Measurements from ENCODE around the gene BSND.

DNA sequence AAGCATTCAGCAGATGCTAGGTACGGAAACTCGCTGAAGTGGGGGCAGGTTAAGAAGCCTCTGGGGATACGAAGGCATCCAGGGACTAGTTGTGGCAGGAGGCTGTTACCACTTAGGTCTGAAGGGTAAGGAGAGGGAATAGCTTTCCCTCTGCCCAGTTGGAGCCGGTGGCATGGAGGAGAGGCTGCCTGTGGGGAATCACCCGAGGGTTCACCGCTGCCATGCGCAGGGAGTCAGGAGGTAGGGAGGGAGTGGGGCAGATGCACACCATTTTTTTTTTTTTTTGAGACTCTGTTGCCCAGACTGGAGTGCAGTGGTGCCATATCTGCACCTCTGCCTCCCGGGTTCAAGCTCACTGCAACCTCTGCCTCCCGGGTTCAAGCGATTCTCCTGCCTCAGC is 46.7 kb downstream of the BSND start:
- TF ChIP-seq, protein P1, sequence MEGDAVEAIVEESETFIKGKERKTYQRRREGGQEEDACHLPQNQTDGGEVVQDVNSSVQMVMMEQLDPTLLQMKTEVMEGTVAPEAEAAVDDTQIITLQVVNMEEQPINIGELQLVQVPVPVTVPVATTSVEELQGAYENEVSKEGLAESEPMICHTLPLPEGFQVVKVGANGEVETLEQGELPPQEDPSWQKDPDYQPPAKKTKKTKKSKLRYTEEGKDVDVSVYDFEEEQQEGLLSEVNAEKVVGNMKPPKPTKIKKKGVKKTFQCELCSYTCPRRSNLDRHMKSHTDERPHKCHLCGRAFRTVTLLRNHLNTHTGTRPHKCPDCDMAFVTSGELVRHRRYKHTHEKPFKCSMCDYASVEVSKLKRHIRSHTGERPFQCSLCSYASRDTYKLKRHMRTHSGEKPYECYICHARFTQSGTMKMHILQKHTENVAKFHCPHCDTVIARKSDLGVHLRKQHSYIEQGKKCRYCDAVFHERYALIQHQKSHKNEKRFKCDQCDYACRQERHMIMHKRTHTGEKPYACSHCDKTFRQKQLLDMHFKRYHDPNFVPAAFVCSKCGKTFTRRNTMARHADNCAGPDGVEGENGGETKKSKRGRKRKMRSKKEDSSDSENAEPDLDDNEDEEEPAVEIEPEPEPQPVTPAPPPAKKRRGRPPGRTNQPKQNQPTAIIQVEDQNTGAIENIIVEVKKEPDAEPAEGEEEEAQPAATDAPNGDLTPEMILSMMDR (IDR thresholded peaks at IDR 0.05) = no peak
- TF ChIP-seq, protein P2, sequence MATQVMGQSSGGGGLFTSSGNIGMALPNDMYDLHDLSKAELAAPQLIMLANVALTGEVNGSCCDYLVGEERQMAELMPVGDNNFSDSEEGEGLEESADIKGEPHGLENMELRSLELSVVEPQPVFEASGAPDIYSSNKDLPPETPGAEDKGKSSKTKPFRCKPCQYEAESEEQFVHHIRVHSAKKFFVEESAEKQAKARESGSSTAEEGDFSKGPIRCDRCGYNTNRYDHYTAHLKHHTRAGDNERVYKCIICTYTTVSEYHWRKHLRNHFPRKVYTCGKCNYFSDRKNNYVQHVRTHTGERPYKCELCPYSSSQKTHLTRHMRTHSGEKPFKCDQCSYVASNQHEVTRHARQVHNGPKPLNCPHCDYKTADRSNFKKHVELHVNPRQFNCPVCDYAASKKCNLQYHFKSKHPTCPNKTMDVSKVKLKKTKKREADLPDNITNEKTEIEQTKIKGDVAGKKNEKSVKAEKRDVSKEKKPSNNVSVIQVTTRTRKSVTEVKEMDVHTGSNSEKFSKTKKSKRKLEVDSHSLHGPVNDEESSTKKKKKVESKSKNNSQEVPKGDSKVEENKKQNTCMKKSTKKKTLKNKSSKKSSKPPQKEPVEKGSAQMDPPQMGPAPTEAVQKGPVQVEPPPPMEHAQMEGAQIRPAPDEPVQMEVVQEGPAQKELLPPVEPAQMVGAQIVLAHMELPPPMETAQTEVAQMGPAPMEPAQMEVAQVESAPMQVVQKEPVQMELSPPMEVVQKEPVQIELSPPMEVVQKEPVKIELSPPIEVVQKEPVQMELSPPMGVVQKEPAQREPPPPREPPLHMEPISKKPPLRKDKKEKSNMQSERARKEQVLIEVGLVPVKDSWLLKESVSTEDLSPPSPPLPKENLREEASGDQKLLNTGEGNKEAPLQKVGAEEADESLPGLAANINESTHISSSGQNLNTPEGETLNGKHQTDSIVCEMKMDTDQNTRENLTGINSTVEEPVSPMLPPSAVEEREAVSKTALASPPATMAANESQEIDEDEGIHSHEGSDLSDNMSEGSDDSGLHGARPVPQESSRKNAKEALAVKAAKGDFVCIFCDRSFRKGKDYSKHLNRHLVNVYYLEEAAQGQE (IDR thresholded peaks at IDR 0.05; ENCODE audit: low read depth, low read length) = no peak
- TF ChIP-seq, protein P3, sequence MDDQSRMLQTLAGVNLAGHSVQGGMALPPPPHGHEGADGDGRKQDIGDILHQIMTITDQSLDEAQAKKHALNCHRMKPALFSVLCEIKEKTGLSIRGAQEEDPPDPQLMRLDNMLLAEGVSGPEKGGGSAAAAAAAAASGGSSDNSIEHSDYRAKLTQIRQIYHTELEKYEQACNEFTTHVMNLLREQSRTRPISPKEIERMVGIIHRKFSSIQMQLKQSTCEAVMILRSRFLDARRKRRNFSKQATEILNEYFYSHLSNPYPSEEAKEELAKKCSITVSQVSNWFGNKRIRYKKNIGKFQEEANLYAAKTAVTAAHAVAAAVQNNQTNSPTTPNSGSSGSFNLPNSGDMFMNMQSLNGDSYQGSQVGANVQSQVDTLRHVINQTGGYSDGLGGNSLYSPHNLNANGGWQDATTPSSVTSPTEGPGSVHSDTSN (IDR thresholded peaks at IDR 0.05) = no peak
- TF ChIP-seq POLR2AphosphoS5 (IDR thresholded peaks at IDR 0.05; ENCODE audit: low read depth, low read length) (no peak), SMC3 (IDR thresholded peaks at IDR 0.05; ENCODE audit: low read depth, low read length) (no peak), TAF1 (IDR thresholded peaks at IDR 0.05; ENCODE audit: borderline replicate concordance, low read depth, low read length) (no peak), GABPA (IDR thresholded peaks at IDR 0.05; ENCODE audit: low read depth) (no peak)
